Fibroblast of skin of scalp (primary cell): ENCODE measurements around the gene PATJ.

Experiments
- DNase-seq: peaks from one replicate; pipeline ENCODE4 v3.0.0-alpha.2; 2013

Gene PATJ

GRCh38 chr1:62003777-62004176 lies 261.5 kb downstream of the PATJ start:
- DNase-seq: no peak

- DNase-seq: no peak
Observed at GRCh38 chr1:62006690-62007089, 264.4 kb downstream of the PATJ start.

- no peak for DNase-seq
Observed at GRCh38 chr1:62011006-62011405, 268.7 kb downstream of the PATJ start.

GRCh38 chr1:62012095-62012494 lies 269.8 kb downstream of the PATJ start:
- DNase-seq: no peak

GRCh38 chr1:62012836-62013235 lies 270.6 kb downstream of the PATJ start:
- no peak for DNase-seq

- no peak for DNase-seq
Observed at GRCh38 chr1:62013264-62013663, 271.0 kb downstream of the PATJ start.

GRCh38 chr1:62022382-62022983 lies 280.2 kb downstream of the PATJ start:
- DNase-seq: no peak

GRCh38 chr1:62024690-62025089 lies 282.4 kb downstream of the PATJ start:
- DNase-seq: no peak

GRCh38 chr1:62025154-62025553 lies 282.9 kb downstream of the PATJ start:
- no peak for DNase-seq

GRCh38 chr1:62025892-62026291 lies 283.6 kb downstream of the PATJ start:
- no peak for DNase-seq

- DNase-seq: no peak
Observed at GRCh38 chr1:62029704-62030103, 287.4 kb downstream of the PATJ start.

- no peak for DNase-seq
Observed at GRCh38 chr1:62034790-62035189, 292.5 kb downstream of the PATJ start.

GRCh38 chr1:62037274-62037673 lies 295.0 kb downstream of the PATJ start:
- no peak for DNase-seq

- no peak for DNase-seq
Observed at GRCh38 chr1:62038594-62039284, 296.5 kb downstream of the PATJ start.

GRCh38 chr1:62040450-62040849 lies 298.2 kb downstream of the PATJ start:
- DNase-seq: no peak

GRCh38 chr1:62040973-62041372 lies 298.7 kb downstream of the PATJ start:
- no peak for DNase-seq

- no peak for DNase-seq
Observed at GRCh38 chr1:62043154-62043553, 300.9 kb downstream of the PATJ start.

GRCh38 chr1:62045574-62045973 lies 303.3 kb downstream of the PATJ start:
- DNase-seq: peak; percentile 12

- no peak for DNase-seq
Observed at GRCh38 chr1:62046927-62047326, 304.6 kb downstream of the PATJ start.

- no peak for DNase-seq
Observed at GRCh38 chr1:62050165-62050564, 307.9 kb downstream of the PATJ start.

- no peak for DNase-seq
Observed at GRCh38 chr1:62052946-62053345, 310.7 kb downstream of the PATJ start.

GRCh38 chr1:62054188-62054587 lies 311.9 kb downstream of the PATJ start:
- no peak for DNase-seq

GRCh38 chr1:62057230-62057629 lies 314.9 kb downstream of the PATJ start:
- DNase-seq: no peak

- DNase-seq: no peak
Observed at GRCh38 chr1:62057641-62058290, 315.5 kb downstream of the PATJ start.
